A549 (cell line): ENCODE results near the gene STYXL2. TPM values are rescaled to one million over a fixed set of nuclear protein-coding genes. Genes with fewer than 3 reads are reported as not detected.

ENCODE experiments used
- ATAC-seq, 2 experiments: fragments of 200-7000 bp in 1 of 2; fragments of >200 bp in 1 of 2; cut with Nextera tagmentation in 1 of 2; cut with Tn5 transposase in 1 of 2; 3 replicates each; pipeline versions ENCODE4 v1.8.0 to v1.9.1; 2018 to 2020; ENCODE audit warnings: mild to moderate bottlenecking in 1 of 2, moderate library complexity in 1 of 2
- CTCF ChIA-PET: fragments of 300-600 bp; sonication (Branson Sonifier 250); formaldehyde crosslinking; extraction: SDS; loops from one replicate; lab custom pipeline; 2021; ENCODE audit warnings: antibody characterized with exemption, inconsistent platforms; lab: Yijun Ruan, JAX
- POLR2A ChIA-PET: fragments of 350-600 bp; formaldehyde crosslinking; extraction: SDS; loops from one replicate; lab custom pipeline; 2021; ENCODE audit warnings: antibody characterized with exemption, inconsistent platforms; lab: Yijun Ruan, JAX
- DNase-seq, 2 experiments: peaks; one replicate each; pipeline versions ENCODE4 v3.0.0 to v3.0.0-alpha.2; 2011 to 2016; ENCODE audit warnings: low read depth in 1 of 2, low spot score in 1 of 2
- FAIRE-seq: peaks from 2 replicates; lab custom pipeline; 2011; peaks lifted over from hg19 to GRCh38; lab: Jason Lieb, UNC
- H3K27ac ChIP-seq, 2 experiments: fragments of >200 bp; sonication (Bioruptor Twin); formaldehyde crosslinking; 3 replicates each; pipeline ENCODE4 v1.5.1; 2016 to 2017
- H3K4me1 ChIP-seq: fragments of >200 bp; sonication (Bioruptor Twin); formaldehyde crosslinking; 3 replicates; pipeline ENCODE4 v1.6.1; 2016
- H3K4me2 ChIP-seq: fragments of >200 bp; sonication (Bioruptor Twin); formaldehyde crosslinking; 3 replicates; pipeline ENCODE4 v1.6.1; 2016
- H3K4me3 ChIP-seq: fragments of >200 bp; sonication (Bioruptor Twin); formaldehyde crosslinking; 3 replicates; pipeline ENCODE4 v1.5.1; 2016
- H3K9me3 ChIP-seq: fragments of >200 bp; sonication (Bioruptor Twin); formaldehyde crosslinking; 3 replicates; pipeline ENCODE4 v1.6.1; 2016
- CHD4 ChIP-seq: fragments of 200-600 bp; sonication (generic); IDR thresholded peaks from 2 replicates; pipeline ENCODE4 v1.6.1; 2016; ENCODE audit warnings: antibody characterized with exemption, mild to moderate bottlenecking, borderline replicate concordance
- ESRRA ChIP-seq: fragments of 150-350 bp; IDR thresholded peaks from 2 replicates; pipeline ENCODE4 v1.6.1; 2014; ENCODE audit warnings: mild to moderate bottlenecking, low read length, borderline replicate concordance
- FOSB ChIP-seq: fragments of 250-450 bp; sonication (Bioruptor Pico); IDR thresholded peaks from 2 replicates; pipeline ENCODE4 v1.5.0; 2020; ENCODE audit warnings: mild to moderate bottlenecking, moderate library complexity
- FOSL2 ChIP-seq, 2 experiments: fragments of 450-650 bp in 1 of 2; fragments of >200 bp in 1 of 2; sonication (Bioruptor Twin) in 1 of 2; formaldehyde crosslinking; IDR thresholded peaks; 2 replicates each; pipeline versions ENCODE4 v1.5.0 to v1.6.1; 2016 to 2020; ENCODE audit warnings: mild to moderate bottlenecking in 1 of 2, moderate library complexity in 1 of 2
- GATA3 ChIP-seq: IDR thresholded peaks from 2 replicates; pipeline ENCODE4 v1.6.1; 2012; ENCODE audit warnings: borderline replicate concordance
- HES2 ChIP-seq: fragments of >200 bp; sonication (Bioruptor Twin); formaldehyde crosslinking; IDR thresholded peaks from 2 replicates; pipeline ENCODE4 v1.6.1; 2016
- HOXA7 ChIP-seq: fragments of 250-450 bp; sonication (Bioruptor Pico); IDR thresholded peaks from 2 replicates; pipeline ENCODE4 v1.5.0; 2020; ENCODE audit warnings: mild to moderate bottlenecking, moderate library complexity
- HOXB13 ChIP-seq: fragments of 250-450 bp; sonication (Bioruptor Pico); IDR thresholded peaks from 2 replicates; pipeline ENCODE4 v1.5.0; 2020; ENCODE audit warnings: low read depth, mild to moderate bottlenecking, moderate library complexity
- HOXB5 ChIP-seq: fragments of 250-450 bp; sonication (Bioruptor Pico); IDR thresholded peaks from 2 replicates; pipeline ENCODE4 v1.5.0; 2020; ENCODE audit warnings: mild to moderate bottlenecking, moderate library complexity
- KDM1A ChIP-seq: fragments of 200-600 bp; sonication (generic); IDR thresholded peaks from 2 replicates; pipeline ENCODE4 v1.6.1; 2016; ENCODE audit warnings: low read depth, mild to moderate bottlenecking
- MAFK ChIP-seq: fragments of 450-650 bp; IDR thresholded peaks from 2 replicates; pipeline ENCODE4 v1.6.1; 2014; ENCODE audit not compliant: partially characterized antibody
- MAZ ChIP-seq: fragments of 150-350 bp; IDR thresholded peaks from 2 replicates; pipeline ENCODE4 v1.6.1; 2014; ENCODE audit warnings: antibody characterized with exemption, low read depth, low read length, borderline replicate concordance
- NFE2L2 ChIP-seq: fragments of 150-350 bp; conservative IDR thresholded peaks from 2 replicates; pipeline ENCODE4 v1.6.1; 2014; ENCODE audit warnings: low read length
- NPAS2 ChIP-seq: fragments of 250-450 bp; sonication (Bioruptor Pico); IDR thresholded peaks from 2 replicates; pipeline ENCODE4 v1.8.0; 2022; ENCODE audit warnings: mild to moderate bottlenecking, moderate library complexity, borderline replicate concordance
- NR3C1 ChIP-seq: fragments of >200 bp; sonication (Bioruptor Twin); formaldehyde crosslinking; IDR thresholded peaks from 3 replicates; pipeline ENCODE4 v1.6.1; 2017
- PHF8 ChIP-seq: fragments of 200-600 bp; sonication (generic); IDR thresholded peaks from 2 replicates; pipeline ENCODE4 v1.6.1; 2016; ENCODE audit warnings: low read depth, mild to moderate bottlenecking, antibody characterized with exemption, moderate library complexity, borderline replicate concordance
- POLR2AphosphoS2 ChIP-seq: conservative IDR thresholded peaks from 2 replicates; pipeline ENCODE4 v1.6.1; 2012; ENCODE audit warnings: low read length, improper control_type of control experiment, inconsistent platforms
- RAD21 ChIP-seq, 2 experiments: fragments of >200 bp in 1 of 2; sonication (Bioruptor Twin) in 1 of 2; formaldehyde crosslinking in 1 of 2; IDR thresholded peaks in 1 of 2; conservative IDR thresholded peaks in 1 of 2; 2 replicates in 1 of 2; 3 replicates in 1 of 2; pipeline ENCODE4 v1.6.1; 2012 to 2018; ENCODE audit warnings: inconsistent platforms in 1 of 2
- RARB ChIP-seq: fragments of 250-450 bp; sonication (Bioruptor Pico); IDR thresholded peaks from 2 replicates; pipeline ENCODE4 v1.8.0; 2021; ENCODE audit warnings: mild to moderate bottlenecking, moderate library complexity
- RCOR1 ChIP-seq: fragments of 150-350 bp; IDR thresholded peaks from 2 replicates; pipeline ENCODE4 v1.6.1; 2014; ENCODE audit warnings: antibody characterized with exemption, low read length, low read depth
- RFX5 ChIP-seq: fragments of 450-650 bp; IDR thresholded peaks from 2 replicates; pipeline ENCODE4 v1.7.1; 2014; ENCODE audit warnings: antibody characterized with exemption, mild to moderate bottlenecking, moderate library complexity
- SMC3 ChIP-seq: fragments of >200 bp; sonication (Bioruptor Twin); formaldehyde crosslinking; IDR thresholded peaks from 3 replicates; pipeline ENCODE4 v1.6.1; 2018; ENCODE audit warnings: inconsistent platforms
- SREBF2 ChIP-seq: fragments of 450-650 bp; IDR thresholded peaks from 2 replicates; pipeline ENCODE4 v1.6.1; 2014; ENCODE audit warnings: mild to moderate bottlenecking, moderate library complexity
- USF2 ChIP-seq: fragments of 450-650 bp; IDR thresholded peaks from 2 replicates; pipeline ENCODE4 v1.6.1; 2014; ENCODE audit warnings: antibody characterized with exemption
- ZC3H11A ChIP-seq: fragments of 450-650 bp; IDR thresholded peaks from 2 replicates; pipeline ENCODE4 v1.6.1; 2014; ENCODE audit warnings: antibody characterized with exemption, mild to moderate bottlenecking
- ZFP36 ChIP-seq: fragments of 450-650 bp; IDR thresholded peaks from 2 replicates; pipeline ENCODE4 v1.6.1; 2014; ENCODE audit warnings: borderline replicate concordance; ENCODE audit not compliant: partially characterized antibody
- ZSCAN20 ChIP-seq: fragments of 250-450 bp; sonication (Bioruptor Pico); IDR thresholded peaks from 2 replicates; pipeline ENCODE4 v1.8.0; 2022; ENCODE audit warnings: mild to moderate bottlenecking, moderate library complexity
- WGBS: methylation state at CpG from one replicate; pipeline ENCODE4 v1.1.6; 2017; ENCODE audit errors: missing lambda C conversion rate; 5-methylcytosine and 5-hydroxymethylcytosine counted together
- polyA plus RNA-seq, 4 experiments: library from polyadenylated mRNA; depleted of rRNA in 3 of 4; stranded (reverse); fragments of >200 nt; fragmentation: RNase III in 1 of 4; extraction: RNeasy Plus Mini Kit Qiagen cat#74134 plus additional on column Dnase treatment in 1 of 4; gene quantifications; 2 replicates in 3 of 4; 3 replicates in 1 of 4; pipeline ENCODE4 v1.2.3, GENCODE V29; 2011 to 2017
- TF ChIP-seq, protein P1 (sequence below): IDR thresholded peaks from 2 replicates; pipeline ENCODE4 v1.6.1; 2012

The STYXL2 gene
- polyA plus RNA-seq, 2 of the 4 experiments (the other 2 are of a cell fraction) = not detected

- ATAC-seq (no peak), DNase-seq (no peak), FAIRE-seq (no peak)
- Histone ChIP-seq H3K4me1 (no peaks in the 10 kb centered on the region), H3K4me3 (no peak overlapping the region), H3K27ac (no peak overlapping the region), H3K9me3 (no peaks in the 10 kb centered on the region), H3K4me2 (no peak overlapping the region)
- CTCF ChIA-PET = interaction anchor here (0.5 to 18.6 kb wide), 50 partner anchors 9 to 1349 kb away, joined by 3 to 534 read pairs (median 5); partner anchors contain the start of gene POU2F1
- no peak for TF ChIP-seq ZSCAN20 (CRISPR knock-in tag)
- TF ChIP-seq RAD21 (conservative IDR thresholded peaks at IDR 0.05 in 1 of 2, IDR thresholded peaks at IDR 0.05 in 1 of 2) = no peak
- TF ChIP-seq USF2 = no peak
- no peak for TF ChIP-seq GATA3
- no peak for TF ChIP-seq RFX5
- TF ChIP-seq NFE2L2 = no peak
- TF ChIP-seq HOXA7 (CRISPR knock-in tag) = no peak
- TF ChIP-seq RCOR1 = no peak
- TF ChIP-seq HES2 = no peak
- no peak for TF ChIP-seq SREBF2
- no peak for TF ChIP-seq NPAS2 (CRISPR knock-in tag)
- no peak for TF ChIP-seq FOSL2 (IDR thresholded peaks at IDR 0.05)
- no peak for TF ChIP-seq FOSL2 (CRISPR knock-in tag; IDR thresholded peaks at IDR 0.05)
- TF ChIP-seq SMC3 = no peak
- POLR2A ChIA-PET = interaction anchor here (0.9 to 1.6 kb wide), 2 partner anchors 149 to 221 kb away, joined by 3 to 8 read pairs; partner anchors contain the start of gene POGK
- WGBS = 4% methylated on average over 1 of the region's 1 CpG
Observed at GRCh38 chr1:167059809-167060107, 34.1 kb upstream of the STYXL2 start.

- WGBS = 56% methylated on average over 10 of the region's 10 CpGs
- POLR2A ChIA-PET = interaction anchor here (1.6 kb wide), 1 partner anchor 150 kb away, joined by 8 read pairs; no protein-coding TSS in a partner anchor
Observed at GRCh38 chr1:167060141-167061072, 33.5 kb upstream of the STYXL2 start.

GRCh38 chr1:167061073-167061464 is 32.8 kb upstream of the STYXL2 start:
- Histone ChIP-seq H3K4me1 (no peaks in the 10 kb centered on the region), H3K4me3 (no peak overlapping the region), H3K4me2 (no peak overlapping the region), H3K9me3 (no peaks in the 10 kb centered on the region), H3K27ac (no peak overlapping the region)
- TF ChIP-seq CHD4 = no peak
- TF ChIP-seq NR3C1 = no peak
- TF ChIP-seq NPAS2 (CRISPR knock-in tag) = no peak
- no peak for TF ChIP-seq KDM1A
- no peak for TF ChIP-seq ESRRA
- TF ChIP-seq, protein P1, sequence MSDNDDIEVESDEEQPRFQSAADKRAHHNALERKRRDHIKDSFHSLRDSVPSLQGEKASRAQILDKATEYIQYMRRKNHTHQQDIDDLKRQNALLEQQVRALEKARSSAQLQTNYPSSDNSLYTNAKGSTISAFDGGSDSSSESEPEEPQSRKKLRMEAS = no peak
- no peak for TF ChIP-seq FOSB
- TF ChIP-seq HES2 = no peak
- no peak for TF ChIP-seq RAD21 (conservative IDR thresholded peaks at IDR 0.05 in 1 of 2, IDR thresholded peaks at IDR 0.05 in 1 of 2)
- TF ChIP-seq ZFP36 = no peak
- TF ChIP-seq MAFK = no peak
- TF ChIP-seq RFX5 = no peak
- no peak for TF ChIP-seq PHF8
- TF ChIP-seq RARB (CRISPR knock-in tag) = no peak
- no peak for TF ChIP-seq ZC3H11A
- TF ChIP-seq HOXB5 (CRISPR knock-in tag) = no peak
- TF ChIP-seq MAZ = no peak
- no peak for TF ChIP-seq ZSCAN20 (CRISPR knock-in tag)
- CTCF ChIA-PET = interaction anchor here (0.8 to 18.6 kb wide), 15 partner anchors 11 to 1136 kb away, joined by 3 to 534 read pairs (median 9); partner anchors contain the start of genes POU2F1 and STYXL2
- DNase-seq (no peak), FAIRE-seq (no peak), ATAC-seq (no peak)
- POLR2A ChIA-PET = no interaction called here
- WGBS = 84% methylated on average over 3 of the region's 3 CpGs

More at GRCh38 chr1:167060141-167061072, 33.5 kb upstream of the STYXL2 start:
- FAIRE-seq (no peak), DNase-seq (peak in 1 of 2 experiments; percentile 18), ATAC-seq (peak; percentile 51 to 68; a peak in 4 of 6 replicates)
- Histone ChIP-seq H3K4me2 (no peak overlapping the region), H3K9me3 (no peaks in the 10 kb centered on the region), H3K4me1 (no peaks in the 10 kb centered on the region), H3K27ac (no peak overlapping the region), H3K4me3 (no peak overlapping the region)
- TF ChIP-seq HOXA7 (CRISPR knock-in tag) = no peak
- no peak for TF ChIP-seq POLR2AphosphoS2
- no peak for TF ChIP-seq HOXB13 (CRISPR knock-in tag)
- peak; percentile 33 for TF ChIP-seq MAFK
- CTCF ChIA-PET = interaction anchor here (0.8 to 18.6 kb wide), 31 partner anchors 10 to 1136 kb away, joined by 3 to 534 read pairs (median 5); partner anchors contain the start of gene POU2F1
